Measurements from ENCODE around the gene CLTC.

DNA sequence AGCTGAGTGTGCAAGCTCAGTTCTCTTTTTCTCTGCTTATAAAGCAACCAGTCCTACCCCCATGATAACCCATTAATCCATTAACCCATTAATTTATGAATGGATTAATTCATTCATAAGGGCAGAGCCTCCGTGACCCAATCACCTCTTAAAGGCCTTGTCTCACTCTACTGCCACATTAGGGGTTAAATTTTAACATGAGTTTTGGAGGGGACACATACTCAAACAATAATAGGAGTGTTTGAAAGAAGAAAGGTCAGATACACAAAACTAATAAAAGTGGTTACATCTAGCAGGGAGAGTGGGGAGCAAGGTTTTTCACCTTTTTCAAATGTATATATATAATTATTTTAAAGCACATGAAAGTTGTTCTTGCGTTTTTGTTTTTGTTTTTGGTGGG is 94.6 kb downstream of the CLTC start:
- TF ChIP-seq, protein P1, sequence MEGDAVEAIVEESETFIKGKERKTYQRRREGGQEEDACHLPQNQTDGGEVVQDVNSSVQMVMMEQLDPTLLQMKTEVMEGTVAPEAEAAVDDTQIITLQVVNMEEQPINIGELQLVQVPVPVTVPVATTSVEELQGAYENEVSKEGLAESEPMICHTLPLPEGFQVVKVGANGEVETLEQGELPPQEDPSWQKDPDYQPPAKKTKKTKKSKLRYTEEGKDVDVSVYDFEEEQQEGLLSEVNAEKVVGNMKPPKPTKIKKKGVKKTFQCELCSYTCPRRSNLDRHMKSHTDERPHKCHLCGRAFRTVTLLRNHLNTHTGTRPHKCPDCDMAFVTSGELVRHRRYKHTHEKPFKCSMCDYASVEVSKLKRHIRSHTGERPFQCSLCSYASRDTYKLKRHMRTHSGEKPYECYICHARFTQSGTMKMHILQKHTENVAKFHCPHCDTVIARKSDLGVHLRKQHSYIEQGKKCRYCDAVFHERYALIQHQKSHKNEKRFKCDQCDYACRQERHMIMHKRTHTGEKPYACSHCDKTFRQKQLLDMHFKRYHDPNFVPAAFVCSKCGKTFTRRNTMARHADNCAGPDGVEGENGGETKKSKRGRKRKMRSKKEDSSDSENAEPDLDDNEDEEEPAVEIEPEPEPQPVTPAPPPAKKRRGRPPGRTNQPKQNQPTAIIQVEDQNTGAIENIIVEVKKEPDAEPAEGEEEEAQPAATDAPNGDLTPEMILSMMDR (IDR thresholded peaks at IDR 0.05) = no peak
- TF ChIP-seq EZH2 (IDR thresholded peaks at IDR 0.05; ENCODE audit: borderline replicate concordance, insufficient read depth, low read depth, low read length, poor library complexity, severe bottlenecking) = no peak
